ENCODE results near the gene SHMT2. TPM values are rescaled to one million over a fixed set of nuclear protein-coding genes. Genes with fewer than 3 reads are reported as not detected.

SHMT2 gene
- total RNA-seq, 1 donor from 2014 or later = 90.2 TPM

- no peak overlapping the region for H3K4me3 ChIP-seq
- no peak overlapping the region for H2AFZ ChIP-seq (replicated peaks)
- no peaks in the 10 kb centered on the region for H3K27me3 ChIP-seq
- DNase-seq (ENCODE audit: low spot score) = no peak
- no peaks in the 10 kb centered on the region for H3K79me2 ChIP-seq (ENCODE audit: low read depth)
- Mint-ChIP-seq H3K4me3 (no peak overlapping the region), H3K4me1 (peaks cover 3% of the 10 kb centered on the region), H3K9me3 (no peaks in the 10 kb centered on the region), H3K27ac (no peak overlapping the region), H3K36me3 (peaks cover 23% of the 10 kb centered on the region), H3K27me3 (ENCODE audit: insufficient read depth, low read depth) (peaks cover 3% of the 10 kb centered on the region)
- TF ChIP-seq CTCF (IDR thresholded peaks at IDR 0.05) = no peak
- no peak for TF ChIP-seq EZH2 (IDR thresholded peaks at IDR 0.05)
- TF ChIP-seq EZH2phosphoT487 (IDR thresholded peaks at IDR 0.05) = no peak
- H3K9me3 ChIP-seq (ENCODE audit: low read depth) = no peaks in the 10 kb centered on the region
- no peaks in the 10 kb centered on the region for H3K36me3 ChIP-seq
- H3K4me2 ChIP-seq = no peak overlapping the region
- peaks cover 4% of the 10 kb centered on the region for H4K20me1 ChIP-seq (ENCODE audit: low read depth)
- H3K4me1 ChIP-seq = no peaks in the 10 kb centered on the region
- H3F3A ChIP-seq (ENCODE audit: low read depth) = peaks cover 13% of the 10 kb centered on the region
- H3K9ac ChIP-seq = no peak overlapping the region
- H3K27ac ChIP-seq = no peak overlapping the region
Observed at GRCh38 chr12:57181561-57182155, 47.9 kb upstream of the SHMT2 start.

- Mint-ChIP-seq H3K36me3 (peaks cover 25% of the 10 kb centered on the region), H3K27me3 (ENCODE audit: insufficient read depth, low read depth) (peaks cover 5% of the 10 kb centered on the region), H3K9me3 (no peaks in the 10 kb centered on the region), H3K27ac (no peak overlapping the region), H3K4me3 (peak overlapping the region; percentile 18), H3K4me1 (peaks cover 3% of the 10 kb centered on the region)
- H3K27me3 ChIP-seq = no peaks in the 10 kb centered on the region
- H3K79me2 ChIP-seq (ENCODE audit: low read depth) = no peaks in the 10 kb centered on the region
- H3K9me3 ChIP-seq (ENCODE audit: low read depth) = no peaks in the 10 kb centered on the region
- TF ChIP-seq EZH2phosphoT487 (IDR thresholded peaks at IDR 0.05) (no peak), CTCF (IDR thresholded peaks at IDR 0.05) (peak; percentile 88), EZH2 (IDR thresholded peaks at IDR 0.05) (no peak)
- no peak overlapping the region for H3K9ac ChIP-seq
- H3K4me2 ChIP-seq = no peak overlapping the region
- no peak overlapping the region for H2AFZ ChIP-seq (replicated peaks)
- no peaks in the 10 kb centered on the region for H3K36me3 ChIP-seq
- H3K4me3 ChIP-seq = no peak overlapping the region
- H3K4me1 ChIP-seq = no peaks in the 10 kb centered on the region
- H4K20me1 ChIP-seq (ENCODE audit: low read depth) = peaks cover 4% of the 10 kb centered on the region
- peaks cover 13% of the 10 kb centered on the region for H3F3A ChIP-seq (ENCODE audit: low read depth)
- H3K27ac ChIP-seq = no peak overlapping the region
- DNase-seq (ENCODE audit: low spot score) = peak; percentile 81
Observed at GRCh38 chr12:57182918-57183575, 46.5 kb upstream of the SHMT2 start.

GRCh38 chr12:57183939-57184725 lies 45.4 kb upstream of the SHMT2 start:
- H3K36me3 Mint-ChIP-seq = peaks cover 28% of the 10 kb centered on the region
- H3K27ac ChIP-seq = no peak overlapping the region
- H3K4me1 Mint-ChIP-seq = peaks cover 3% of the 10 kb centered on the region
- H3K4me3 Mint-ChIP-seq = peak overlapping the region; percentile 43
- H3K9me3 Mint-ChIP-seq = no peaks in the 10 kb centered on the region
- no peak overlapping the region for H2AFZ ChIP-seq (replicated peaks)
- H3K4me1 ChIP-seq = no peaks in the 10 kb centered on the region
- H3K27me3 Mint-ChIP-seq (ENCODE audit: insufficient read depth, low read depth) = peaks cover 8% of the 10 kb centered on the region
- TF ChIP-seq EZH2phosphoT487 (IDR thresholded peaks at IDR 0.05) (no peak), CTCF (IDR thresholded peaks at IDR 0.05) (no peak), EZH2 (IDR thresholded peaks at IDR 0.05) (no peak)
- peaks cover 4% of the 10 kb centered on the region for H4K20me1 ChIP-seq (ENCODE audit: low read depth)
- H3F3A ChIP-seq (ENCODE audit: low read depth) = peaks cover 13% of the 10 kb centered on the region
- no peaks in the 10 kb centered on the region for H3K36me3 ChIP-seq
- H3K9me3 ChIP-seq (ENCODE audit: low read depth) = no peaks in the 10 kb centered on the region
- no peaks in the 10 kb centered on the region for H3K79me2 ChIP-seq (ENCODE audit: low read depth)
- no peaks in the 10 kb centered on the region for H3K27me3 ChIP-seq
- DNase-seq (ENCODE audit: low spot score) = no peak
- H3K4me2 ChIP-seq = no peak overlapping the region
- H3K4me3 ChIP-seq = no peak overlapping the region
- no peak overlapping the region for H3K9ac ChIP-seq
- H3K27ac Mint-ChIP-seq = peak overlapping the region; percentile 42
